Activated naive CD4-positive, alpha-beta T cell treated with anti-CD3 and anti-CD28 coated beads for 36 hours (primary cell): ENCODE results near the gene RASL12. TPM values are rescaled to one million over a fixed set of nuclear protein-coding genes. Genes with fewer than 3 reads are reported as not detected.

Source experiments
- CTCF ChIA-PET: fragments of 350-600 bp; sonication (Branson Sonifier 250); formaldehyde crosslinking; loops from one replicate; lab custom pipeline; 2021; ENCODE audit warnings: antibody characterized with exemption; lab: Charles Lee
- DNase-seq: peaks from one replicate; pipeline ENCODE4 v3.0.0-alpha.2; 2020
- H3K27ac Mint-ChIP-seq: one replicate; pipeline ENCODE4 v1.8.0; 2021; ENCODE audit warnings: mild to moderate bottlenecking, mixed read lengths
- H3K27me3 Mint-ChIP-seq: one replicate; pipeline ENCODE4 v1.8.0; 2021; ENCODE audit warnings: low read depth, mixed read lengths
- H3K36me3 Mint-ChIP-seq: one replicate; pipeline ENCODE4 v1.8.0; 2021; ENCODE audit warnings: low read depth, mixed read lengths
- H3K4me1 Mint-ChIP-seq: one replicate; pipeline ENCODE4 v1.8.0; 2021; ENCODE audit warnings: low read depth, mixed read lengths
- H3K4me3 Mint-ChIP-seq: one replicate; pipeline ENCODE4 v1.8.0; 2021; ENCODE audit warnings: mild to moderate bottlenecking, moderate library complexity, mixed read lengths
- H3K9me3 Mint-ChIP-seq: one replicate; pipeline ENCODE4 v1.8.0; 2021; ENCODE audit warnings: mixed read lengths
- intact Hi-C: fragments of 100-400 bp; cut with micrococcal nuclease; formaldehyde crosslinking; loops from one replicate; pipeline ENCODE4 v1.15.1; 2023
- total RNA-seq, 2 experiments: library from RNA; stranded (reverse); gene quantifications; one replicate each; pipeline ENCODE4 v1.2.3, GENCODE V29; 2021

The RASL12 gene
- total RNA-seq, 2 experiments from 2014 or later, result not detected

DNA sequence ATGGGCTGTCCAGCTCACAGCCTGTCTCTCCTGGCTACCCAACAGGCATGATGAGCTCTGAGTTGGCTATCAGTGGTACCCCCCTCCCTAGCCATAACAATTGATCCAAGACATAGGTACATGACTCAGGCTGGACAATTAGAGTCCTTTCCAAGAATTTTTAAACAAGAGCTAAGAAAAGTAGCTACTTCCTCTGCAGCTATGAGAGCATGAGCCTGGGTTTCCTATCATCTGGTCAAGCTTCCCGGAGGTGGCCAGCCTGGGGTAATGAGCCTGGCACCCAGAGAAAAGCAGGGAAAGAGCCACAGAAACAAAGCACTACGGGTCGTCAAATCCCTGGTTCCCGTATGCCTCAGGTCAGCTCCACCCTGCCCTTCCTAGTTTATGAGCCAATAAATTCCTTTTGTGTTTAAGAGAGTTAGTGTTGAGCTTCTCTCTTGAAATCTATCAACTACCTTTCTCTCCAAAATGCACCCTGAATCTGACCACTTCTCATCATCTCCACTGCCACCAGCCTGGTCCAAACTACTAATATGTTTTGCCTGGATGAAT lies 24.9 kb downstream of the RASL12 start:
- intact Hi-C loops, result no loop called here
- no peak overlapping the region for H3K4me3 Mint-ChIP-seq
- CTCF ChIA-PET, result interaction anchor here (0.8 to 1.3 kb wide), 3 partner anchors 9 to 255 kb away, joined by 3 to 4 read pairs (median 3); no protein-coding TSS in a partner anchor
- no peak for DNase-seq
- H3K36me3 Mint-ChIP-seq, result no peaks in the 10 kb centered on the region
- peaks cover 4% of the 10 kb centered on the region for H3K4me1 Mint-ChIP-seq
- no peak overlapping the region for H3K27ac Mint-ChIP-seq
- H3K27me3 Mint-ChIP-seq, result no peaks in the 10 kb centered on the region
- H3K9me3 Mint-ChIP-seq, result no peaks in the 10 kb centered on the region

DNA sequence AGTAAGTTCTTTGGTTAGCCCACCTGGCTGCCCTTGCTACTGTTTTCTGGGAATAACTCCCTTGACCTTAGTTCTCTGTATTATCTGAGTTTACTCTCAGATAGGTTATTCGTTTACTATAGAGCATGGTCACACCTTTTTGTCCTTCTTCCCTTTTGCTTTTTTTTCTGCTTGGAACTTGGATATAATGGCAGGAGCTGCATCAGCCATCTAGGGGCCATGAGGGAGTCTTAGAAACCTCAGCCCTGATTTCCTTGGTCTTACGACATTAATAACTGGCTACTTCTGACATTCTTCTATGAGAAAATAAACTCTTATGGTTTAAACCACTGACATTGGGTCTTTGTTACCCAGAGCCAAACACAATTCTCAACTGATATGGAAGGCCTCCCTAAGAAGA lies 26.0 kb downstream of the RASL12 start:
- intact Hi-C loops, result no loop called here
- H3K4me3 Mint-ChIP-seq, result no peak overlapping the region
- no peaks in the 10 kb centered on the region for H3K27me3 Mint-ChIP-seq
- H3K36me3 Mint-ChIP-seq, result no peaks in the 10 kb centered on the region
- no peak overlapping the region for H3K27ac Mint-ChIP-seq
- DNase-seq, result no peak
- CTCF ChIA-PET, result interaction anchor here (1.0 to 1.1 kb wide), 2 partner anchors 8 to 13 kb away, joined by 3 to 4 read pairs; no protein-coding TSS in a partner anchor
- no peaks in the 10 kb centered on the region for H3K9me3 Mint-ChIP-seq
- peaks cover 4% of the 10 kb centered on the region for H3K4me1 Mint-ChIP-seq

DNA sequence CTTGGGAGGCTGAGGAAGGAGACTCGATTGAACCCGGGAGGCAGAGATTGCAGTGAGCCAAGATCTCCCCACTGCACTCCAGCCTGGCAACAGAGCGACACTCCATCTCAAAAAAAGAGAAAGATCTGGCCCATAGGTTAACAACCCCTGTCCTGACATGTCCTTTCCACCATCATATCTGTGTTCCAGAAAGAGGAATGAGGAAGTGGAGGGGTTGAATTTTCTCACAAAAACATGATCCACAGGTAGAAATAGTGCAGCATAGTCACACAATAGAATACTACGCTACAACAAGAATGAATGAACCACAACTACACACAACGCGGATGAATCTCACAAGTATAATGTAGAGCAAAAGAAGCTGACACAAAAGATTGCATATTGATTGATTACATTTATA lies 27.3 kb downstream of the RASL12 start:
- CTCF ChIA-PET, result no interaction called here
- no peaks in the 10 kb centered on the region for H3K9me3 Mint-ChIP-seq
- DNase-seq, result no peak
- H3K4me3 Mint-ChIP-seq, result no peak overlapping the region
- H3K36me3 Mint-ChIP-seq, result no peaks in the 10 kb centered on the region
- peaks cover 4% of the 10 kb centered on the region for H3K4me1 Mint-ChIP-seq
- H3K27me3 Mint-ChIP-seq, result no peaks in the 10 kb centered on the region
- no peak overlapping the region for H3K27ac Mint-ChIP-seq
- intact Hi-C loops, result no loop called here

DNA sequence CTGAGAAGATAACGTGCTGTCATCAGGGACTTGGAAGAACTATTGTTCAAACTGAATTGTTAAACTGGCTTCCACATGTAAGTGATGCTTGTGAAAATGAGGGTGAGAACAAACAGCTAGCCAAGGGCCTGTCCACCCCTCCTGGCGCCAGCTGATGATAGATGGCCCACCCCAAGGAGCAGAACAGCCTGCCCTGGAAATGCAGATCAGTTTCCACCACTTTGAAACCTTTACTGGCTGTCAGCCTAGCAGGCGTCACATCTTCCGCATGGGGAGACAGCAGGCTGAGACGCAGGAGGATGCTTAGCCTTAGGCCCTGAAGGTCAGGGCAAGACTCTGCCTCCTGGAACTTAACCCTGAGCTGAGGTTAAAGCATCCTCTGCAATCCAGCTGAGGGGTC lies 29.0 kb downstream of the RASL12 start:
- no peaks in the 10 kb centered on the region for H3K36me3 Mint-ChIP-seq
- no peak for DNase-seq
- intact Hi-C loops, result no loop called here
- CTCF ChIA-PET, result interaction anchor here (0.5 to 0.6 kb wide), 2 partner anchors 11 to 140 kb away, joined by 3 read pairs; no protein-coding TSS in a partner anchor
- no peaks in the 10 kb centered on the region for H3K4me1 Mint-ChIP-seq
- H3K27ac Mint-ChIP-seq, result no peak overlapping the region
- H3K4me3 Mint-ChIP-seq, result no peak overlapping the region
- H3K27me3 Mint-ChIP-seq, result no peaks in the 10 kb centered on the region
- H3K9me3 Mint-ChIP-seq, result no peaks in the 10 kb centered on the region

DNA sequence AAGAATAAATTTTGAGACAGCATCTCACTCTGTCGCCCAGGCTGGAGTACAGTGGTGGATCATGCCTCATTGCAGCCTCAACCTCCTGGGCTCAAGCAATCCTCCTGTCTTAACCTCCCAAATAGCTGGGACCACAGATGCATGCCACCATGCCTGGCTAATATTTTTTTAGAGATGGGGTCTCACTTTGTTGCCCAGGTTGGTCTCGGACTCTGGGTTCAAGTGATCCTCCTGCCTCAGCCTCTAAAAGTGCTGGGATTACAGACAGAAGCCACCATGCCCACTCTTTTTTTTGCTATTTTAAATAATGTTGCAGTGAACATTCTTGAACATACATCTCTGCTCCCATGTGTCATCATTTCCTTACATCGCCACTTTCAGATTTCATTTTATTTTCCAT lies 29.4 kb downstream of the RASL12 start:
- no peaks in the 10 kb centered on the region for H3K36me3 Mint-ChIP-seq
- no peak for DNase-seq
- no peak overlapping the region for H3K27ac Mint-ChIP-seq
- CTCF ChIA-PET, result no interaction called here
- H3K9me3 Mint-ChIP-seq, result no peaks in the 10 kb centered on the region
- no peak overlapping the region for H3K4me3 Mint-ChIP-seq
- peaks cover 3% of the 10 kb centered on the region for H3K4me1 Mint-ChIP-seq
- no peaks in the 10 kb centered on the region for H3K27me3 Mint-ChIP-seq
- intact Hi-C loops, result no loop called here

DNA sequence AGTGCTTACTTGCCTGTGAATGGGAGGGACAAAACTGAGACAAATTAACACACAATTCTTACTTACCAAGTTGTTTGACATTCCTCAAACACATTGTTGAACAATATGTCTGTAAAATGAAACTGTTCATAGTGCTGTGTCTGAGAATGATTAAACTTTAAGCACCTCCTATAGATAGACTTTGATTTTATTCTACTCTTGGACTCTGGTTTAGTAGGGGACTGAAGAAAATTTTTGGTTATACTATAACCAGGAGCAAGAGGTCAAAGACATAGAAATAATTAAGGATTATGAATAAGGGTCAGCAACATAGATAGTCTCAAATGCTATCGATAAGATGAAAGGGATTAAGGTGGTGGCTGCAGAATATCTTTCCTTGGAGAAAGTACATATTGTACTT lies 30.5 kb downstream of the RASL12 start:
- H3K36me3 Mint-ChIP-seq, result no peaks in the 10 kb centered on the region
- no peaks in the 10 kb centered on the region for H3K9me3 Mint-ChIP-seq
- H3K4me1 Mint-ChIP-seq, result peaks cover 6% of the 10 kb centered on the region
- intact Hi-C loops, result no loop called here
- no peak for DNase-seq
- H3K27me3 Mint-ChIP-seq, result peaks cover 2% of the 10 kb centered on the region
- H3K27ac Mint-ChIP-seq, result no peak overlapping the region
- CTCF ChIA-PET, result no interaction called here
- no peak overlapping the region for H3K4me3 Mint-ChIP-seq

DNA sequence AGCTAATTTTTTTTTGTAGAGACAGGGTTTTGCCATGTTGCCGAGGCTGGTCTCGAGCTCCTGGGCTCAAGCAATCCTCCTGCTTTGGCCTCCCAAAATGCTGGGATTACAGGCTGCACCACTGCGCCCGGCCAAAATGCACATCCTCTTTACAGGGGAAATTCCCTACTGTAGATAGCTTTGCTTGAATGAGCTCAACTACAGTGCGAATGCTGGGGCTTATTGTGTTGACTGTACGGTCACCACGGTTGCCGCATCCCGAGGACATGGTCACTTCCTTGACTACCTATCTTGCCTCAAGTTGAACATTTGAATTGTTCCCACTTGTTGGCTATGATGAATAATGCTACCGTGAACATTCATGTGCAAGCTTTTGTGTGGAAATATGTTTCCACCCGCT lies 33.1 kb downstream of the RASL12 start:
- intact Hi-C loops, result no loop called here
- Mint-ChIP-seq H3K4me3 (no peak overlapping the region), H3K27me3 (peaks cover 8% of the 10 kb centered on the region), H3K27ac (no peak overlapping the region), H3K36me3 (no peaks in the 10 kb centered on the region), H3K4me1 (peaks cover 6% of the 10 kb centered on the region), H3K9me3 (no peaks in the 10 kb centered on the region)
- CTCF ChIA-PET, result interaction anchor here (0.6 to 3.3 kb wide), 15 partner anchors 8 to 265 kb away, joined by 3 to 31 read pairs (median 4); partner anchors contain the start of gene KBTBD13
- DNase-seq, result no peak

DNA sequence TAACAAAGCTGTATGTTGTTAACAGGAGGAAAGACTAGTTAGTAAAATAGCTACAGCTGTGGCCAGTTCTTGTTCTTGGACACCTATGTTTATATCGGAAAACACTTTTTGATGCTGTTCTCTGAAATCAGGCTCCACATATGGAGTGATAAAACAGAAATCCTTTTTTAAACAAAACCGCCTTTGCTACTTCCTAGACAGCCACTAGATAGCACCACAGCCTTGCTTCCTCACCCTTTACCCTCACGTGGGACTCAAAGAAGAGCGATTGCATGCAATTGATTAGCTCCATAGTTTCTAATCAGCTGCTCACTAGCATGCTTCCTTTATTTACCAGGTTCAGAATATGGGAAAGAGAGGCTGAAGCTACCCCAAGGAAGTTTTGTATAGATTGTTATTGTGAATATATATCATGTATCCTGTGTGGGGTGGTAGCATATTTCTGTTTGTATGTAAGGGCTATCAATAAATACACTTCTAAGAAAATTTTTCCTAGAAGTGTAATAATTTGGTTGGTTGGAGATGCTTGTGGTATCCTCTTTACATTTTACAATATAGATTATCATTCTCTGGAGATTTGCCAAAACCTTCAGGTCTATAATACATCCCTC lies 34.0 kb downstream of the RASL12 start:
- Mint-ChIP-seq H3K4me1 (peaks cover 6% of the 10 kb centered on the region), H3K4me3 (no peak overlapping the region), H3K27me3 (peaks cover 8% of the 10 kb centered on the region), H3K9me3 (no peaks in the 10 kb centered on the region), H3K27ac (no peak overlapping the region), H3K36me3 (no peaks in the 10 kb centered on the region)
- CTCF ChIA-PET, result interaction anchor here (0.6 to 3.3 kb wide), 24 partner anchors 9 to 367 kb away, joined by 3 to 31 read pairs (median 4); partner anchors contain the start of genes KBTBD13 and SPG21
- intact Hi-C loops, result loop anchor here (1.0 kb wide), 4 partner anchors 45 to 352 kb away; no protein-coding TSS in a partner anchor
- peak; percentile 58 for DNase-seq

DNA sequence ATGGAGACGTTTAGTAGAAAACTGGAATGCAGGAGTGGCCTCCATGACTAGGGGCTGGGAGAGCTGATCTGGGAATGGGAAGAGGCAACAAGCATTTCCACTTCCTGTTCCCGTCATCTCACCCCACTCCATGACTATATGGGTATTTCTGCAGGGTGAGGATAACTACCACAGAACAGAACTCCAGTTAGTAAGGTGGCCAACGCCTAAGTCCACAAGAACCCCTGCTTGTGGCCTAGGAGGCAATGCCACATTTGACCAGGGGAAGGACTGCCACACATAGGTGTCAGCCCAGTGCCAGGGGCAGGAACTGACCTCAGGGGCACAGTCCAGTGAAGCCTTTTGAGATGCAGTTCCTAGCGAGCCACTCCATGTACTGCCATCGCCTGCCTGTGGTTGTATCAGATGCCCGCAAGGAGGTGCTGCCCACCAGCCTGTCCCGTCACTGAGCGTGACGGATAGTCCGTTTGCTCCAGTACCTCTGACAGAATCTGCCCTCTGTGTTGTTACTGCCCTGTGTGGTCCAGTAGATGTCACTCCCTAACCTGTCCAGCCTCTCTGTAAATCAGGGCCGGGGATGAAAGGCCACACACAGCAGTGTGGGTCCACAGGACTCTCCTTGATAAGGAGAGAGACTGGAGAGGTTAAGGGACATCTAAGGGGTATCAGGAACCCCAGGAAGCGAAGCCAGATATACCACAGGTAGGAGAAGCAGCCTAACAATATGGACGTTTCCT lies 34.8 kb downstream of the RASL12 start:
- peak; percentile 62 for DNase-seq
- intact Hi-C loops, result loop anchor here (1.0 kb wide), 4 partner anchors 45 to 352 kb away; no protein-coding TSS in a partner anchor
- no peaks in the 10 kb centered on the region for H3K9me3 Mint-ChIP-seq
- H3K27ac Mint-ChIP-seq, result no peak overlapping the region
- CTCF ChIA-PET, result interaction anchor here (0.6 to 3.3 kb wide), 13 partner anchors 10 to 367 kb away, joined by 3 to 31 read pairs (median 4); partner anchors contain the start of genes KBTBD13 and SPG21
- H3K27me3 Mint-ChIP-seq, result peaks cover 8% of the 10 kb centered on the region
- H3K36me3 Mint-ChIP-seq, result peaks cover 4% of the 10 kb centered on the region
- peaks cover 12% of the 10 kb centered on the region for H3K4me1 Mint-ChIP-seq
- H3K4me3 Mint-ChIP-seq, result peak overlapping the region; percentile 3

DNA sequence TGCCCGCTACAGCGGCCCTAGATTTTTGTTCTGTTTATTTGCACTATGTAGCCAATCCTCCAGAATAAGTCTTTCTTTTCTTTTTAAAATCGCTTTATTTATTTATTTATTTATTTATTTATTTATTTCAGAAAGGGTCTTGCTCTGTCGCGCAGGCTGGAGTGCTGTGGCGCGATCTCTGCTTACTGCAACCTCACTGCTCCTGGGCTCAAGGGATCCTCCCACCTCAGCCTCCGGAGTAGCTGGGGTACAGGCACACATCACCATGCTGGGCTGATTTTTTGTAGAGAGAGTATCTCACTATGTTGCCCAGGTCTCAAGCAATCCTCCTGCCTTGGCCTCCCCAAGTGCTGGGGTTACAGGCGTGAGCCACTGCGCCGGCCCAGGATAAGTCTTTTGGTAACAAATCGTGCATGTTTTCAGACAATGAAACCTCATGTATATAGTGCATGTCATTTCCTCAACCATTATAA lies 38.0 kb downstream of the RASL12 start:
- no peak overlapping the region for H3K27ac Mint-ChIP-seq

DNA sequence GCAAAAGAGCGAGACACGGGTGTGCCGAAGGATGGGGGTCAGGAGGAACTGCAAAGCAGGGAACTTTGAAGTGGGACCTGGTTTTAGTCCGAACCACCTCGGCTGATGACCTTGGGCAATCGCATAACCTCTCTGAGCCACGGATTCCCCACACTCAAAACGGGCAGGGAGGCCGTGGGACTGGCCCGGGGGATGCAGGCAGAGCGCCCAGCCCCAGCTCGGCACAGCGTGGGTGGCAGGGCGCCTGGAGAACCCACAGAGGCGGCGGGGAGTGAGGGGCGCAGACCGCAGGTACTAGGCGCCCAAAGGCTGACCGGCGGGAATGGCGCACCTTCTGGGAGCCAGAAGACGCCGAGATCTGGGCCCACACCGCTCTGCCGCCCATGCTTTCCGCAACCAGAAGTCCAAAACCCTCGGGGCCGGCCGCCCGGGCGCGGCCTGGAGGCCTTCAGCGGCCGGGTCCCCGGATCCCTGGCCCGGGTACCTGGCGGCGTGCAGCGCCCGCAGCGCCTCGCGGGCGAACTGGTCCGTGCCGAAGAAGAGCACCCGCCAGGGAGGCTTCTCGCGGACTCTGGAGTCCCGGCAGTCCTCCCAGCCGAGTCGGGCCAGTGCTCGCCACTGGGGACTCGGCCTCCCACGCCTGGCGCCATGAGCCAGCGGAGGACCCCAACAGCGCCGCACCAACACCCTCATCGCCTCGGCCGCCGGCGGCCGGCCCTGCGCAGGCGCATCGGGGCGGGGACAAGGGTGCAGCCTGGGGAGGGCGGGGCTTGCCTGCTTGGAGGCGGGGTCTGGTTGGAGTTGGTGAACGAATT lies 38.7 kb downstream of the RASL12 start, which contains the start of gene MTFMT:
MTFMT (minus strand) TSS at position 719 of the 815 bp plus-strand sequence; CDS start at position 693, 26 bp downstream.
- peaks cover 21% of the 10 kb centered on the region for H3K4me1 Mint-ChIP-seq
- no peaks in the 10 kb centered on the region for H3K9me3 Mint-ChIP-seq
- H3K36me3 Mint-ChIP-seq, result peaks cover 8% of the 10 kb centered on the region
- peak; percentile 95 for DNase-seq
- intact Hi-C loops, result loop anchor here (2.0 kb wide), 3 partner anchors 38 to 204 kb away; partner anchors contain the start of genes CLPX and PIF1
- H3K27ac Mint-ChIP-seq, result peak within 1 kb of the TSS; percentile 7
- CTCF ChIA-PET, result no interaction called here
- peaks cover 8% of the 10 kb centered on the region for H3K27me3 Mint-ChIP-seq
- H3K4me3 Mint-ChIP-seq, result peak within 1 kb of the TSS; percentile 87

More for the DNA sequence above, 38.0 kb downstream of the RASL12 start:
- peaks cover 8% of the 10 kb centered on the region for H3K27me3 Mint-ChIP-seq
- H3K4me1 Mint-ChIP-seq, result peaks cover 21% of the 10 kb centered on the region
- no peak for DNase-seq
- CTCF ChIA-PET, result no interaction called here
- H3K4me3 Mint-ChIP-seq, result peak overlapping the region; percentile 68
- intact Hi-C loops, result loop anchor here (2.0 kb wide), 3 partner anchors 39 to 205 kb away; partner anchors contain the start of genes CLPX and PIF1
- peaks cover 8% of the 10 kb centered on the region for H3K36me3 Mint-ChIP-seq
- no peaks in the 10 kb centered on the region for H3K9me3 Mint-ChIP-seq
